GM12878 (cell line): ENCODE measurements around the gene CDHR2. TPM values are rescaled to one million over a fixed set of nuclear protein-coding genes. Genes with fewer than 3 reads are reported as not detected.

Source experiments
- ATAC-seq: fragments of 200-7000 bp; cut with Tn5 transposase; 3 replicates; pipeline ENCODE4 v1.9.1; 2020; ENCODE audit warnings: mild to moderate bottlenecking, moderate library complexity
- BruUV-seq: library from RNA; stranded (reverse); fragments of 400-500 nt; replicated peaks from 2 replicates; lab custom pipeline; 2021; lab: Mats Ljungman, UMichigan
- CTCF ChIA-PET: fragments of 300-600 bp; sonication (Branson Sonifier 250); formaldehyde crosslinking; extraction: SDS; loops from one replicate; lab custom pipeline; 2021; ENCODE audit warnings: inconsistent platforms; lab: Yijun Ruan, JAX
- POLR2A ChIA-PET: fragments of 350-600 bp; formaldehyde crosslinking; extraction: SDS; loops from one replicate; lab custom pipeline; 2021; ENCODE audit warnings: inconsistent platforms; lab: Charles Lee
- RAD21 ChIA-PET: fragments of 300-600 bp; sonication (Branson Sonifier 250); formaldehyde crosslinking; loops from one replicate; lab custom pipeline; 2023; ENCODE audit warnings: antibody characterized with exemption; ENCODE audit not compliant: unreplicated experiment; lab: Charles Lee
- SMC1A ChIA-PET: fragments of 300-600 bp; sonication (Branson Sonifier 250); formaldehyde crosslinking; loops from one replicate; lab custom pipeline; 2023; ENCODE audit not compliant: unreplicated experiment, uncharacterized antibody; lab: Charles Lee
- DNase-seq: peaks from one replicate; pipeline ENCODE4 v3.0.0-alpha.2; 2011; ENCODE audit warnings: low read depth, low spot score
- FAIRE-seq: peaks from 3 replicates; lab custom pipeline; 2011; peaks lifted over from hg19 to GRCh38; lab: Jason Lieb, UNC
- H2AFZ ChIP-seq: 2 replicates; pipeline ENCODE4 v1.6.0; 2011; ENCODE audit warnings: low read depth, low read length, control low read depth; ENCODE audit not compliant: control insufficient read depth
- H3K27ac ChIP-seq: 2 replicates; pipeline ENCODE4 v1.5.1; 2011; ENCODE audit warnings: control low read depth; ENCODE audit not compliant: control insufficient read depth, insufficient read depth
- H3K27me3 ChIP-seq, 2 experiments: replicated peaks in 1 of 2; 2 replicates each; pipeline versions ENCODE4 v1.6.0 to v1.6.1; 2011; ENCODE audit warnings: low read length in 1 of 2; ENCODE audit not compliant: control insufficient read depth in 2 of 2, insufficient read depth in 2 of 2
- H3K36me3 ChIP-seq, 2 experiments: 2 replicates each; pipeline ENCODE4 v1.5.1; 2011; ENCODE audit warnings: low read length in 1 of 2; ENCODE audit not compliant: control insufficient read depth in 2 of 2, insufficient read depth in 2 of 2
- H3K4me1 ChIP-seq: 2 replicates; pipeline ENCODE4 v1.6.1; 2011; ENCODE audit warnings: mild to moderate bottlenecking, low read length, moderate library complexity, mixed read lengths; ENCODE audit not compliant: control insufficient read depth, insufficient read depth
- H3K4me2 ChIP-seq: 2 replicates; pipeline ENCODE4 v1.6.0; 2011; ENCODE audit warnings: control low read depth; ENCODE audit not compliant: control insufficient read depth, insufficient read depth
- H3K4me3 ChIP-seq: fragments of 200-600 bp; sonication (generic); 2 replicates; pipeline ENCODE4 v1.5.1; 2016
- H3K79me2 ChIP-seq: 2 replicates; pipeline ENCODE4 v1.6.0; 2011; ENCODE audit warnings: low read length; ENCODE audit not compliant: control insufficient read depth, insufficient read depth
- H3K9ac ChIP-seq: 2 replicates; pipeline ENCODE4 v1.8.0; 2011; ENCODE audit warnings: low read length, control low read depth, mixed read lengths; ENCODE audit not compliant: control insufficient read depth, insufficient read depth
- H3K9me3 ChIP-seq: replicated peaks from 3 replicates; pipeline ENCODE4 v1.5.1; 2011; ENCODE audit warnings: mild to moderate bottlenecking, low read length; ENCODE audit not compliant: control insufficient read depth, insufficient read depth
- H4K20me1 ChIP-seq: 2 replicates; pipeline ENCODE4 v1.6.0; 2011; ENCODE audit not compliant: control insufficient read depth, insufficient read depth
- CHD1 ChIP-seq: IDR thresholded peaks from 2 replicates; pipeline ENCODE4 v1.6.1; 2012; ENCODE audit warnings: low read depth, low read length, improper control_type of control experiment
- FOXK2 ChIP-seq: fragments of 450-650 bp; IDR thresholded peaks from 2 replicates; pipeline ENCODE4 v1.6.1; 2017; ENCODE audit warnings: mild to moderate bottlenecking, moderate library complexity
- GATAD2B ChIP-seq: fragments of 450-650 bp; conservative IDR thresholded peaks from 2 replicates; pipeline ENCODE4 v1.6.1; 2017; ENCODE audit warnings: low read depth, mild to moderate bottlenecking, moderate library complexity
- JUND ChIP-seq: IDR thresholded peaks from 2 replicates; pipeline ENCODE4 v1.6.1; 2012; ENCODE audit warnings: low read depth, mild to moderate bottlenecking, low read length, improper control_type of control experiment, moderate library complexity
- SUPT20H ChIP-seq: IDR thresholded peaks from 2 replicates; pipeline ENCODE4 v1.6.1; 2011; ENCODE audit warnings: low read depth, mild to moderate bottlenecking, low read length, moderate library complexity, borderline replicate concordance; ENCODE audit not compliant: control insufficient read depth
- ZNF207 ChIP-seq: fragments of 450-650 bp; IDR thresholded peaks from 2 replicates; pipeline ENCODE4 v1.6.1; 2014; ENCODE audit warnings: antibody characterized with exemption, mild to moderate bottlenecking, borderline replicate concordance
- WGBS: methylation state at CpG from one replicate; pipeline ENCODE4 v1.1.6; 2016; ENCODE audit warnings: low lambda C conversion rate; ENCODE audit not compliant: insufficient replicate concordance, insufficient coverage; ENCODE audit errors: missing lambda C conversion rate; 5-methylcytosine and 5-hydroxymethylcytosine counted together
- in situ Hi-C: fragments of 300-500 bp; cut with MboI; formaldehyde crosslinking; loops from 9 replicates; pipeline ENCODE4 v1.14.3; 2018; ENCODE audit warnings: mixed read lengths
- intact Hi-C: fragments of 100-400 bp; cut with micrococcal nuclease; formaldehyde crosslinking; loops from one replicate; pipeline ENCODE4 v1.14.2; 2022; ENCODE audit not compliant: unreplicated experiment
- polyA plus RNA-seq, 11 experiments: library from polyadenylated mRNA; depleted of rRNA in 4 of 11; unstranded in 6 of 11; stranded (reverse) in 5 of 11; fragments of >200 nt; fragmentation: Nextera tagmentation in 4 of 11; fragmentation: Illumina TruSeq in 1 of 11; extraction: Ambion mirVana in 4 of 11; extraction: Trizol in 1 of 11; gene quantifications; 1 replicate in 1 of 11; 2 replicates in 10 of 11; pipeline versions ENCODE4 v1.2.1 to v1.2.3, GENCODE V29; 2011 to 2016; ENCODE audit warnings: inconsistent platforms in 2 of 11, missing spikeins in 2 of 11, low read depth in 1 of 11
- total RNA-seq, 4 experiments: library from RNA; depleted of rRNA in 3 of 4; stranded (reverse); fragments of >200 nt in 3 of 4; fragmentation: Illumina TruSeq in 1 of 4; extraction: Trizol in 1 of 4; gene quantifications; 2 replicates each; pipeline versions ENCODE4 v1.2.1 to v1.2.3, GENCODE V29; 2013 to 2021
- TF ChIP-seq, protein P1 (sequence below): fragments of 450-650 bp; formaldehyde crosslinking; IDR thresholded peaks from 2 replicates; pipeline ENCODE4 v1.5.0; 2022; ENCODE audit warnings: mild to moderate bottlenecking, missing genetic modification characterization
- TF ChIP-seq, protein P2 (sequence below): fragments of 450-650 bp; formaldehyde crosslinking; IDR thresholded peaks from 2 replicates; pipeline ENCODE4 v1.4.0; 2020; ENCODE audit warnings: mild to moderate bottlenecking, moderate library complexity

CDHR2 gene
- total and polyA plus RNA-seq, 10 of the 15 experiments (the other 5 are each of a cell fraction or from before 2014, with no cell fraction given), result 0.03 to 0.46 (median 0.06) TPM; not detected in 5

DNA sequence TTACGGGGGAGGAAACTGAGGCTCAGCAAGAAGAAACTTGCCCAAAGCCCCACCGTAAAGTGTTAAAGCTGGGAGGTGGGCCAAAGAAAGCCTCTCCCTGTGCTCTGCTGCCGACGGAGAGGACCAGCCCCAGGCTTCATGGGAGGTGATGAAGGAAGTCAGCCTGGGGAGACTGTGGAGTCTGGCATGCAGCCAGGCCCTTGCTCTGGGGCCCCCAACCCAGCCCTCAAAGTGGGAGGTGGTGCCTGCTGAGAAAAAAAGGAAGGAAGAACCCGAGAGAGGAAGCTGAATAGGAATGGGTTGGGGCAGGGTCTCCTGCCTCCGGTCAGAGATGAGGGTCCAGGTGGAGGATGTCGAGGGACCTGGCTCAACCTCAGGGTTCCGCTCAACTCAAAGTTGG, 15.8 kb upstream of the CDHR2 start:
- peak overlapping the region; percentile 99 for H3K4me3 ChIP-seq
- H3K4me2 ChIP-seq, result peak overlapping the region; percentile 76
- no peaks in the 10 kb centered on the region for H3K27me3 ChIP-seq
- TF ChIP-seq JUND (no peak), SUPT20H (no peak), GATAD2B (no peak), FOXK2 (no peak), CHD1 (no peak), ZNF207 (no peak)
- TF ChIP-seq, protein P1, sequence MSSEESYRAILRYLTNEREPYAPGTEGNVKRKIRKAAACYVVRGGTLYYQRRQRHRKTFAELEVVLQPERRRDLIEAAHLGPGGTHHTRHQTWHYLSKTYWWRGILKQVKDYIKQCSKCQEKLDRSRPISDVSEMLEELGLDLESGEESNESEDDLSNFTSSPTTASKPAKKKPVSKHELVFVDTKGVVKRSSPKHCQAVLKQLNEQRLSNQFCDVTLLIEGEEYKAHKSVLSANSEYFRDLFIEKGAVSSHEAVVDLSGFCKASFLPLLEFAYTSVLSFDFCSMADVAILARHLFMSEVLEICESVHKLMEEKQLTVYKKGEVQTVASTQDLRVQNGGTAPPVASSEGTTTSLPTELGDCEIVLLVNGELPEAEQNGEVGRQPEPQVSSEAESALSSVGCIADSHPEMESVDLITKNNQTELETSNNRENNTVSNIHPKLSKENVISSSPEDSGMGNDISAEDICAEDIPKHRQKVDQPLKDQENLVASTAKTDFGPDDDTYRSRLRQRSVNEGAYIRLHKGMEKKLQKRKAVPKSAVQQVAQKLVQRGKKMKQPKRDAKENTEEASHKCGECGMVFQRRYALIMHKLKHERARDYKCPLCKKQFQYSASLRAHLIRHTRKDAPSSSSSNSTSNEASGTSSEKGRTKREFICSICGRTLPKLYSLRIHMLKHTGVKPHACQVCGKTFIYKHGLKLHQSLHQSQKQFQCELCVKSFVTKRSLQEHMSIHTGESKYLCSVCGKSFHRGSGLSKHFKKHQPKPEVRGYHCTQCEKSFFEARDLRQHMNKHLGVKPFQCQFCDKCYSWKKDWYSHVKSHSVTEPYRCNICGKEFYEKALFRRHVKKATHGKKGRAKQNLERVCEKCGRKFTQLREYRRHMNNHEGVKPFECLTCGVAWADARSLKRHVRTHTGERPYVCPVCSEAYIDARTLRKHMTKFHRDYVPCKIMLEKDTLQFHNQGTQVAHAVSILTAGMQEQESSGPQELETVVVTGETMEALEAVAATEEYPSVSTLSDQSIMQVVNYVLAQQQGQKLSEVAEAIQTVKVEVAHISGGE (CRISPR knock-in tag), result no peak
- TF ChIP-seq, protein P2, sequence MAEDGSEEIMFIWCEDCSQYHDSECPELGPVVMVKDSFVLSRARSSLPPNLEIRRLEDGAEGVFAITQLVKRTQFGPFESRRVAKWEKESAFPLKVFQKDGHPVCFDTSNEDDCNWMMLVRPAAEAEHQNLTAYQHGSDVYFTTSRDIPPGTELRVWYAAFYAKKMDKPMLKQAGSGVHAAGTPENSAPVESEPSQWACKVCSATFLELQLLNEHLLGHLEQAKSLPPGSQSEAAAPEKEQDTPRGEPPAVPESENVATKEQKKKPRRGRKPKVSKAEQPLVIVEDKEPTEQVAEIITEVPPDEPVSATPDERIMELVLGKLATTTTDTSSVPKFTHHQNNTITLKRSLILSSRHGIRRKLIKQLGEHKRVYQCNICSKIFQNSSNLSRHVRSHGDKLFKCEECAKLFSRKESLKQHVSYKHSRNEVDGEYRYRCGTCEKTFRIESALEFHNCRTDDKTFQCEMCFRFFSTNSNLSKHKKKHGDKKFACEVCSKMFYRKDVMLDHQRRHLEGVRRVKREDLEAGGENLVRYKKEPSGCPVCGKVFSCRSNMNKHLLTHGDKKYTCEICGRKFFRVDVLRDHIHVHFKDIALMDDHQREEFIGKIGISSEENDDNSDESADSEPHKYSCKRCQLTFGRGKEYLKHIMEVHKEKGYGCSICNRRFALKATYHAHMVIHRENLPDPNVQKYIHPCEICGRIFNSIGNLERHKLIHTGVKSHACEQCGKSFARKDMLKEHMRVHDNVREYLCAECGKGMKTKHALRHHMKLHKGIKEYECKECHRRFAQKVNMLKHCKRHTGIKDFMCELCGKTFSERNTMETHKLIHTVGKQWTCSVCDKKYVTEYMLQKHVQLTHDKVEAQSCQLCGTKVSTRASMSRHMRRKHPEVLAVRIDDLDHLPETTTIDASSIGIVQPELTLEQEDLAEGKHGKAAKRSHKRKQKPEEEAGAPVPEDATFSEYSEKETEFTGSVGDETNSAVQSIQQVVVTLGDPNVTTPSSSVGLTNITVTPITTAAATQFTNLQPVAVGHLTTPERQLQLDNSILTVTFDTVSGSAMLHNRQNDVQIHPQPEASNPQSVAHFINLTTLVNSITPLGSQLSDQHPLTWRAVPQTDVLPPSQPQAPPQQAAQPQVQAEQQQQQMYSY (CRISPR knock-in tag), result no peak
- peaks cover 54% of the 10 kb centered on the region for H3K79me2 ChIP-seq
- 42% methylated on average over 8 of the region's 8 CpGs for WGBS
- no TSS peak for BruUV-seq
- H3K9ac ChIP-seq, result peak overlapping the region; percentile 99
- H3K4me1 ChIP-seq, result peaks cover 50% of the 10 kb centered on the region
- H4K20me1 ChIP-seq, result no peaks in the 10 kb centered on the region; the same call in 1 of the 2 replicates
- SMC1A ChIA-PET, result interaction anchor here (1.0 to 1.7 kb wide), 2 partner anchors 9 to 10 kb away, joined by 4 to 7 read pairs; no protein-coding TSS in a partner anchor
- RAD21 ChIA-PET, result interaction anchor here (0.8 to 2.6 kb wide), 2 partner anchors 10 to 86 kb away, joined by 3 to 6 read pairs; partner anchors contain the start of gene FAF2
- H3K27ac ChIP-seq, result peak overlapping the region; percentile 95
- intact Hi-C loops (loop anchor here (10.0 kb wide), 2 partner anchors 149 to 1581 kb away; partner anchors contain the start of genes HIGD2A, N4BP3 and NOP16), in situ Hi-C loops (no loop called here)
- H3K36me3 ChIP-seq, result peaks cover 12 to 32% of the 10 kb centered on the region in 2 experiments
- CTCF ChIA-PET, result interaction anchor here (0.6 to 3.2 kb wide), 9 partner anchors 10 to 832 kb away, joined by 3 to 19 read pairs (median 3); partner anchors contain the start of genes CLTB, FAF2 and TSPAN17
- POLR2A ChIA-PET, result interaction anchor here (0.8 to 3.3 kb wide), 2 partner anchors 9 to 117 kb away, joined by 3 to 9 read pairs; partner anchors contain the start of gene CLTB
- FAIRE-seq (no peak), DNase-seq (no peak), ATAC-seq (no peak)
- no peak overlapping the region for H2AFZ ChIP-seq
- no peaks in the 10 kb centered on the region for H3K9me3 ChIP-seq
